ENCODE results near the gene RTEL1.
"Not testable (repeated sequence)": the region's sequence is repeated elsewhere in the genome, so short reads cannot be mapped to it uniquely, and the experiment has no call there.

Gene RTEL1

GRCh38 chr20:63657937-63658748 is at the start of gene RTEL1:
Gene RTEL1 (plus strand): TSS chr20:63658312. CDS start chr20:63659403, 1,091 bp downstream.
- DNase-seq (ENCODE audit: low read depth in 2 of 2): peak; percentile 83

GRCh38 chr20:63610581-63611435 is 47.3 kb upstream of the RTEL1 start:
- no peak for DNase-seq (ENCODE audit: low read depth in 2 of 2)

- no peak for DNase-seq (ENCODE audit: low read depth in 2 of 2)
These were observed 46.5 kb upstream of the RTEL1 start for GRCh38 chr20:63611646-63612045.

GRCh38 chr20:63612276-63612931 is 45.7 kb upstream of the RTEL1 start:
- no peak for DNase-seq (ENCODE audit: low read depth in 2 of 2)

GRCh38 chr20:63613863-63614594 is 44.1 kb upstream of the RTEL1 start:
- not testable (repeated sequence) for DNase-seq (ENCODE audit: low read depth in 2 of 2)

GRCh38 chr20:63617092-63617875 is 40.8 kb upstream of the RTEL1 start:
- no peak for DNase-seq (ENCODE audit: low read depth in 2 of 2)

GRCh38 chr20:63617876-63618265 is 40.2 kb upstream of the RTEL1 start:
- no peak for DNase-seq (ENCODE audit: low read depth in 2 of 2)

- DNase-seq (ENCODE audit: low read depth in 2 of 2): no peak
These were observed 39.7 kb upstream of the RTEL1 start for GRCh38 chr20:63618291-63618980.

- no peak for DNase-seq (ENCODE audit: low read depth in 2 of 2)
These were observed 39.0 kb upstream of the RTEL1 start for GRCh38 chr20:63619086-63619485.

- no peak for DNase-seq (ENCODE audit: low read depth in 2 of 2)
These were observed 38.6 kb upstream of the RTEL1 start for GRCh38 chr20:63619505-63619904.

- DNase-seq (ENCODE audit: low read depth in 2 of 2): no peak
These were observed 37.1 kb upstream of the RTEL1 start for GRCh38 chr20:63620991-63621390.

- DNase-seq (ENCODE audit: low read depth in 2 of 2): no peak
These were observed 36.0 kb upstream of the RTEL1 start for GRCh38 chr20:63622096-63622495.

GRCh38 chr20:63622732-63623131 is 35.4 kb upstream of the RTEL1 start:
- no peak for DNase-seq (ENCODE audit: low read depth in 2 of 2)

- no peak for DNase-seq (ENCODE audit: low read depth in 2 of 2)
These were observed 33.6 kb upstream of the RTEL1 start for GRCh38 chr20:63624486-63624885.

- no peak for DNase-seq (ENCODE audit: low read depth in 2 of 2)
These were observed 32.2 kb upstream of the RTEL1 start for GRCh38 chr20:63625771-63626423.

- peak in 1 of 2 experiments; percentile 62 for DNase-seq (ENCODE audit: low read depth in 2 of 2)
These were observed 31.5 kb upstream of the RTEL1 start, which contains the start of gene GMEB2 for GRCh38 chr20:63626424-63627128. Gene GMEB2 (minus strand): TSS chr20:63627101. CDS start chr20:63619397, 7,704 bp downstream.

- peak; percentile 87 to 89 for DNase-seq (ENCODE audit: low read depth in 2 of 2)
These were observed 30.9 kb upstream of the RTEL1 start for GRCh38 chr20:63627129-63627750.

GRCh38 chr20:63627751-63628245 is 30.3 kb upstream of the RTEL1 start:
- no peak for DNase-seq (ENCODE audit: low read depth in 2 of 2)

All from stimulated activated CD4-positive, alpha-beta T cell treated with anti-CD3 and anti-CD28 coated beads, Interleukin-12 subunit alpha, Interleukin-12 subunit beta, amount 100 ng/mL, for 24 hours (primary cell).